ENCODE results near the gene RIPK4.

- TF ChIP-seq CTCF (IDR thresholded peaks at IDR 0.05) (no peak), POLR2A (IDR thresholded peaks at IDR 0.05) (no peak)
These were observed 16.8 kb downstream of the RIPK4 start for GRCh38 chr21:41750051-41750450.

Data from testis (tissue), 2 donors.